ENCODE data around the gene CDH4.

The CDH4 gene

DNA sequence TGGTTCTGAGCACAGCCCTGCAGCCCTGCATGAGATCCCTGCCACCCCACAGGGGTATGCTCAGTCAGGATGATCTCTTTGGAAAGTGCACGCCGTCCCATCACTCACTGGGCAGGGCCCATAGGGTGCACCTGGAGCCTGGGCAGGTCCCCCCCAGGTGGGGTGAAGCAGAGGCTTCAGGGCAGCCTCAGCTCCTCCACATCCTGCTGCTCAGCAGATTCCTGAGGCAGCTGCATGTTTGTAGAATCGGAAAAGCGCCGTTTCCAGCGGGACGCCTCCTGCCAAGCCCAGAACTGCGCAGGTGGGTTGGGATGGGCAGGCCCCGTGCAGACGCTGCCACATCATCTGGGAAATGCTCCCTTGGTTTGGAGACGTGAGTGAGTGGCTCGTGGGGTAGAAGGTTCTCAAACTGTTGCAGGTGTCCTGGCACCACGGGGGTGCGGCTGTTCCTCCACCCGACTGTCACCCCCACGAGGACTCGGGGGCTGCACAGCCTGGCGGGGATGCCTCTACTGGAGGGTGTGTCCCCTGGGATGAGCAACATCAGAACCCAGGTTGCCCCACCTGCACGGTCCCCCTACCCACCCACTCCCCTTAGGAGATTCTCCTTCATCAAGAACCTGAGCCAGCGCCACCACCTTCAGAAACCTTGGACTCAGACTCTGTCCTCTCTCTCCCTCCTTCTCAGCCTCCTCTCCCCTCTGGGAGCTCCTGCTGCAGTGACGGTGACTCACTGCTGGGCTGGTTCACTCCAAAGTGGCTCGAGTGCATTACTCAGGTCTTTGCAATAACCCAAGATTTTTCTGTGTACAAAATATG is 479.5 kb downstream of the CDH4 start:
- DNase-seq, result no peak

DNA sequence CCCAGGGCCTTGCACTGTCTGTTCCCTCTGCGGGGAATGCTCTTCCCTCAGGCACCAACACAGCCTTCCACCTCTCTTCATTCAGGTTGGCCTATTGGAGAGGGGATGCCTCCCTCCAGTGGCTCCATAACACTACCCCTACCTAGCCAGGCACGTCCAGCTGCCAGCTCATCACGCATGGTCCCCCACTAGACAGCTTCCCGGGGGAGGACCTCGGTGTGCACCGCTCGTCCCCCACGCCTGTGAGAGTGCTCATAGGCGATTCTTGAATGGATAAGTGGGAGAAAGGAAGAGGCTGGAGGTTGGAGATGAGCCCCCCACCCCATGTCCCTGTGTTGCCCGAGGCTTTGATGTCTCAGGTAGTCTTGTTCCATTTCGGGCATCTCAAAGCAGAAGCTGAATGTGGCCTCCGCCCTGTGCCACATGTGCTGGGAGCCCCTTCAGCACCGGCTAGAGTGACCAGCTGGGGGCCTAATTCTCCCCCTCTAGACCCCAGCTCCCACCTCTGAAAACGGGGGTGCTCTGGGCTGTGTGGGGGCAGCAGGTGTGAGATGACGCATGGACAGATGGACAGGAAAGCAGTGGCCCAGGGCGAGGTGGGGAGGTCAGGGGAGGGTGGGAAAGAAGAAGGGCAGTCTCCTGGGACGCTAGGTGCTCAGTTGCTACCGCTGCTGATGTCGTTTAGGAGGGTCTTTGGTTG is 480.6 kb downstream of the CDH4 start:
- DNase-seq, result no peak

DNA sequence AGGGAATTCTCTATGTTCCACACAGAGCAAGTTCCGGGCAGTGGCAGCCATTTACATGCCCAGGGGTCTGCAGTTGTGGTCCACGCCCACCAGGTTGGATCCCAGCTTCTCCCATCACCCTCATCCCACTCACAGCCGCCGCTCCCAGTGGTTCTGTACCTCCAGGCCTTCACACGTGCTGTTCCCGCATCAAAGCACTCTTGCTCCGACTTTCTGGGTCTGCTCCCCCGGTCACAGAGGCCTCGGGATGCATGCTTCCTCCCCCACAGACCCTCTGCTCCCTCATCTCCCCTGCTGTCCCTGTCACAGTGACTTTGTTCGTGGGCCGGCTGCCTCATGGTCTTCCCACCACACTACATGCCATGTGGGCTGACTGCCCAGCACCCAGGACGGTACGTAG is 481.2 kb downstream of the CDH4 start:
- DNase-seq, result no peak

DNA sequence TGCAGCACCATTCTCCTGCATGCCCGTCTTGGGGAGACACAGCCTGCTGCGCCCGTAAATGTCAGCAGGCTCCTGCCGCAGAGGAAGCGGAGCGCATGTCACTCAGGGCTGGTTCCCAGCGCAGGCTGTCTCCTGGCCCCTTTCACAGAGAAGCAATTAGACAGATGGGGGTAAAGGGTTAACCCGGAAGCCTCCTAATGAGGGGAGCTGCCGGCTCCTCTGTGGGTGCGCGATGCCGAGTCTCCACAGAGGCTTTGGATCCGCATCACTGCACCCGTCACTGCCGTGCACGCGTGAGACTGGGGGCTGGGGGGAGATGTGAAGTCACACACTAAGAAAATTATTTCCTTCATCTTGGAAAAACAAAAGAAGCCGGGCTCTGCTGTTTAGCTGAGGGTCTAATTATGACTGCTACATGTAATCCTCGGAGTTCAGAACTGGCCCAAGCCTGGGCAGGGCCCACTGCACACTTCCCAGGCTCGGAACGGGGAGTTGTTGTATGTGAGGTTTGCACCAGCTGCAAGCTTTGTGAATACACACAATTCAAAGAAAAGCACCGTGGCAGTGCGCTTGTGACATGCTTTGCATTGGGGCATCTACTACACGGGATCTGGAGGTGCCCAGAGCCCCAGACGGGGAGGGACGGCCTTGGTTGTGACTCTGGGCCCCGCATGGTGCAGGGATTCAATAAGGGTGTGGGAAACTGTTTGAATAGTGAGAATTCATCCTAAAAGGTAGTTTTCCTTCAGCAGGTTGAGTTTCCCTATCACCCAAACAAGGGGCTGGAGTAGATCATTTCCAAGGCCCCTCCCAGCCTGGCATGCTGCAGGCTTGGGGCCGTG is 482.1 kb downstream of the CDH4 start:
- no peak for DNase-seq

DNA sequence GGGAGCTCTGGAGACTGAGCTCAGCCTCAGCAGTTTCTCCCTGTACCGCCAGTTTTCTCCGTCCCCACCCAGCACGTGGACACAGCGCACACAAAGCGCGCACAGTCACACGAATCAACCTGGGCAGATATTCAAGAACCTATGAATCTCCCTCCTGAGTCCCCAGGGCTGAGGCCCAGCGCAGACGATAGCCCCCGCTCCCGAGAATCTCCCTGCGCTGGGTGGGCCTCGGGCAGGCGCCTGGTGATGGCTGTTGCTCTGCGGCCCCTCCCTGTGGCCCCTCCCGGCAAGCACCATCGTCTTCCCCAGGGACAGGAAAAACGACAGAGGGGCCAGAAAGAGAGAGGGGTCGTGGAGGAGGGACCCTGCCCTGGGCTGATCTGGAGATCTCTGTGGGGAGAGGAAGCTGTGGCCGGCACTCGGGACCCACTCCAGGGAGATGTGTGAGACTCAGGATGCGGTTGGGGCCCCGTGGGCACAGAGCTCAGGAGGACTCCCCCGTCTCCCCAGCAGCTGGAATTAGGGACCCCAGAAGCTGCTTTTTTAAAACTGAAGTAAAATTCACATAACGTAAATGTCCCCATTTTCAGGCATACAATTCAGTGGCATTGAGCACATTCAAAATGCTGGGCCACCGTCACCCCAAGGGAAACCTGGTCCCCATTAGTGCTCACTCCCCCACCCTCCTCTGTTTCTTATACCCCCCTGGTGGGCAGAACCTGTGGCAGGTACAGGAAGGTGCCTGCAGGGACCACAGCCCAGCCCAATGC is 482.9 kb downstream of the CDH4 start:
- no peak for DNase-seq

DNA sequence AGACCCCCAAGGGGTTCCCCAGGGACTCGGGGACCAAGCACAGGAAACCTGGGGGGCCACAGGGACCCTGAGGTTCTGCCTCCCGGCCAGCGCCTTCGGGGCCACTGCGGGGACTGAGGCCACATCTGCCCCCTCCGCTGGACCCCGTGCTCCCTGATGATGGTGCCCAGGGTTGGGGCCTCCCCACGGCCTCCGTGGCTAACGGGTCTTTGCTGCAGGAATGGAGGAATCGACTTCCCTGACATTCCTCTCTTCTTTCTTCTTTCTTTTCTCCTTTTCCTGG is 483.4 kb downstream of the CDH4 start:
- no peak for DNase-seq

DNA sequence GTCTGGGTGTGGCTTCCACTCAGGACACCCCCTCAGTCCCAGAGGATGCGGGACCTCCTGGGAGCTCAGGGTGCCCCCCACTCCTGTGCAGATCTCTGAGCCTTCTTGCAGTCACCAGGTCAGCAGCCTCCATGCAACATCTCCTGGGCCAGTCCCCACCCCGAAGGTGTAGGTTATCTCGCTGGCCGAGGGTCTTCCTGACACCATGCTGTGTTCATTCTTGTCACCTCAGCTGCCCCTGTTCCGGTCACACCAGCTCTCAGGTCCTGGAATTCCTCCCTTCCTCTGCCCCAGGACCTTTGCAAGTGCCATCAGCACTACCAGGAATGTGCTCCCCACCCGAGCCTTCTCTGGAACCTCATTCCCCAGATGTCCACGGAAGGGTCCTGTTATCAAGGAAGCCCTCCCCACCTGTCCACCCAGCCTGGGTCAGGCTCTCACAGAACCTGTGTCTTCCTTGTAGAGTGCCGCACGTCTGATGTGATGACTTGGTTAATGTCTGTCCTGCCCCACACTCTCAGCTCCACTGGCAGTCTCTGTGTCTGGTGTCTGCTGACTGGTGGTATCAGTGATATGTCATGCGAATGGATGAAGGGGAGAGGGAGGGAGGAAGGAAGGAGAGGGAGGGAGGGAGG is 484.1 kb downstream of the CDH4 start:
- no peak for DNase-seq

DNA sequence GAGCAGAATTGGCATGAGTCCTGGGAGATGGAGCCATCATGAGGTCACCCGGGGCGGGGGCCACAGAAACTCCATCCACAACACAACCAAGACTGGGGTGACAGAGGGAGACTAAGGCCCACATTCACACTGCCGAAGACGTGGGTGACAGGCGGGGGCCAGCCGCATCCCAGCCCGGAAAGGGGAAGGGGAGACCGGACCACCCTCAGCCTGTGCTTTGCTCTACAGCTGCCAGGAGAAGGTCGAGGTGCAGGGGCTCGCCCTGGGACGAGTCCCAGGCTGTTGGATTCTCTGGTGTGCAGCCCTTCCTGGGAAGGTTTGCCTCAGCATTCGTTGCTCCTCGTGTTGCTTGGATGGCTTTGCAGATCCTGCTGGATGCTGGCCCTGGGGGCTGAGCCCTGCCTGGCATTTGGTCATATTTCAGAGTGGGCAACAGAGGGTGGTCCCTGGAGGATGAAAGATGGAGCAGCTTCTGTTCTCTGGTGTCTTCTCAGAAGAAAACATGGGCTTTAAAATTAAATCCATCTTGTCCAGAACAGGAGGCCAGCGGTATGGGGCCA is 484.8 kb downstream of the CDH4 start:
- no peak for DNase-seq

DNA sequence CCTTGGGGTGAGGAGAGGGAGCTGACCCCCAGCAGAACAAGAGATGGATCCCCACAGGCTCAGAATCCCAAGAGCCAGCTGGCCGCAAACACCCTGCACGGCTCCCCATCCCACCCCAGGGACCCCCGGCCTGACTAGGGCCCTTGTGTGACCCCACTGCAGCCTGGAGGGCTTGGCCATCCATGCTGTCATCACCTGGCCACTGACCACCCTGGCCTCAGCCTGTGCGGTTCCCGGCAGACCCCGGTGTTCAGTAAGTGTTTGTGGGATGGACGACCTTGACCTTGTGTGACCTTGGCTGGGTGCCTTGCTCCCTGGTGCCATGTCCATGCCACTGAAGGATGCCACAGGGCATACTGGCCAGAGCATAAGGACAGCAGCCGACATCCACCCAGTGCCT is 485.3 kb downstream of the CDH4 start:
- DNase-seq, result no peak

DNA sequence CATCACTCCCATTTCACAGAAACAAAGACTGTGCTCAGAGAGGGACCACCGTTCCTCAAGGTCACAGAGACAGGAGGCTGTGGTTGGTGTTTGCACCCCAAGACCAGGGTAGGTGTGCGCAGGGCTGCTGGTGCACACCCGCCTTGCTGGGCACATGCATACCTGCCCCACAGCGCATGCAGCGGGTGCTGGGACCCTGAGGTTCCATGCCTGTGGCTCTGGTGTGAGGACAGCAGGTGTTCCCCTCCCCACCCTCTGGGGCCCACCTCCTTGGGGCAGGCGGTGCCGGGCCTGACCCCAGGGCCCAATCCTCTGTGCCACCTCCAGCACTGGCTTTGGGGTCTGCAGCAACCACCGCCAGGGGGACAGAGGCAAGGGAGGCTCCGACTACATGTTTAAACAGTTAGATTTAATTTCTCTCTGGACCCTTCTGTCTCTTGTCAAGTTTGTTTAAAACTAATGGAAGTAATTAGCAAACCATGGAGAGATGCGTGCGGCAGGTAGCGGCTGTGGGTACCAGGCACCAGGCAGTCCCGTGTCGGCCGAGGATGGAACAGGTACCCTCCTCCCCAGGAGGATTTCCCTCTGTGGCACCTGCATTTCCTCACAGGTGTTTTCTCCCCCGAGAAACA is 485.9 kb downstream of the CDH4 start:
- DNase-seq, result no peak

DNA sequence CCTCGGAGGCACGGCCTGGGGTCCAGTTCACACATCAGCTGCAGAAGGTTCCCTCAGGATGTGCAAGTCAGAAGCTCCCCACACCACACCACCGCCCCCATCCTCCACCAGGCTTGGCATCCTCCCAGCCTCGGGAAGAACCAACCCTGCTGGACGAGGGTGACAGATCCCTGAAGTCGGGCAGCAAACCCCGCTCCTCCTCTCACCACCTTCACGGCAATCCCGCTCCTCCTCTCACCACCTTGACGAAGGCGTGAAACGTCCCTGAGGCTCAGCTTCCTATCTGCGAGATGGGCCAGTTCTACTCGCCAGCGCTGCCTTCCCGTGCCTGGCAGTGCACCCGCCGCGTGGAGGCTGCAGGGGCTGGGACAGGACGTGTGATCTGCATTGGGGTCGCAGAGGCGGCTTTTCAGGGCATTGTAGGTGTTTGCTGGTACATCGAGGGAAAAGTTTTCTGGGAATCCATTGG is 486.6 kb downstream of the CDH4 start:
- no peak for DNase-seq

DNA sequence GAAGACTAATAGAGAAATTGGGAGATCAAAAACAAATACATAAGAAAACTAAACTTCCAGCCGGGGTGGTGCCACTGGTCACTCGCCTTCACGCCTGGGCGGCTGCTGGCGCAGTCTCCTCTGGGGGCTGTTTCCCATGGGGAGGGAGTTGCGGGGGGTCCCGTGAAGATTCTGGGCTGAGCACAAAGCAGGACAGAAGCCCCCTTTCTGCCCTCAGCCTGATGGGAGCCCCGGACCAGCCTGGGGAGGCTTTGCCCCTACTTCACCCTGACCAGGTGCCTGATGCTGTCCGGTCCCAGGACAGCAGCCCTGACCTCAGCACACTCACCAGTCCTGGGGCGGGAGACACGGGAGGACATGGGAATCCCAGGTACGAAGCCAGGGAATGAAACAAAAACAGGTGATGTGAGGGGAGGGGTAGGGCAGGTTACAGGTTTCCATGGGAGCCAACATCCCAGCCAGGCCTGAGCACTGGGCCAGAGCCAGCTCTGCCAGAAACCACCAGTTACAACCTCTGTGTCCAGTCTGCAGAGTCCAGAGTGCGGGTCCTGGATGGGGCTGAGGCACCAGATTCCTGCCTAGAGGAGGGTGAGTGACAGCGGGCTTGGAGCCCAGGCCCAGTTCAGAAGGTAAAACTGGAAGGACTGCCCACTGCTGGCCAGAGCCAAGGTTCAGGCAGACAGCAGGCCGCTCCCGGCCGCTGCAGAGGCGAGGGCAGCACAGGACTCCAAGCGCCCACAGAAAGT is 487.2 kb downstream of the CDH4 start:
- no peak for DNase-seq

DNA sequence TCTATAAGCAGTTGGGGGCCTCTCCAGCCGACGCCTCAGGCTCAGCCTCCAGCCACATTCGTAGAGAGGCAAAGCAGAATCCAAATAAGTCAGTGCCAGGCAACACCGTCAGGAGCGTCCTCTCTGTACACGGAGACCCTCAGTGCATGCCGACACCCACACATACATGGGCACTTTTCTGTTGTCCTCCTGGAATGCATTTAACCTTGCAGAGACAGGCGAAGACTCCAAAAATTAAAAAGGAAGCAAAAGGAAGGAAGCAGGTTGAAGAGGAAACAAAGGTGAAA is 487.7 kb downstream of the CDH4 start:
- DNase-seq, result no peak

DNA sequence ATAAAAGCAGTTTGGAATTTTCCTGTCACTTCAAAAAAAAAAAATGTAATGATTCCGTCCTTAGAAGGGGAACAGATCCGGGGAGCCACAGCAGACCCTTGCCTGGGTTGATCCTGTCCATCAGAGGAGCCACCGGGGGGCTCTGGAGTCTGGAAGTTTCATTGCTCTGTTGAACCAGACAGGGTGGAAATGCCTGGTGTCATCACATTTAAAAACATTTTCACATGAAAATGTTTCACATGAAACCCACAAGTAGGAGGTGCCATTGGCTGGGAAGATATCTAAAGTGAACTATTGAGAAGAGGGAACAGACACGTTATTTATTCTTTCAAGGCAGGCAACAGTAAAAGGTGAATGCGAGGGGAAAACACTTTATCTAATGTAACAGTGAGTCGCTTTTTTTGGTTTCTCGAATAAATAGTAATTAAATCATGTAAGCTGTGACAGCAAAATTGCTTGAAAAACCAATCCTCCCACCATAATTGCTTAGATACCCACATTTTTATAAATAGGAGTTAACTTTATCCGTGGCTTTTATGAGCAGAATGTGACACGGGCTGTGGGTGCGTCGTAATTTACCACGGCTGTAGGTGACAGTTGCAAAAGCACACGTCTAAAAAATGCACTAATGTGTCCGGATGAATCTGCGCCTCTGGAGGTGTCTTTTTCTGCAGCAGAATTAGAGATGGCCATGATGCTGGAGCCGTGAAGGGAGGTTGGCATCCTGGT is 490.2 kb downstream of the CDH4 start:
- DNase-seq, result no peak

DNA sequence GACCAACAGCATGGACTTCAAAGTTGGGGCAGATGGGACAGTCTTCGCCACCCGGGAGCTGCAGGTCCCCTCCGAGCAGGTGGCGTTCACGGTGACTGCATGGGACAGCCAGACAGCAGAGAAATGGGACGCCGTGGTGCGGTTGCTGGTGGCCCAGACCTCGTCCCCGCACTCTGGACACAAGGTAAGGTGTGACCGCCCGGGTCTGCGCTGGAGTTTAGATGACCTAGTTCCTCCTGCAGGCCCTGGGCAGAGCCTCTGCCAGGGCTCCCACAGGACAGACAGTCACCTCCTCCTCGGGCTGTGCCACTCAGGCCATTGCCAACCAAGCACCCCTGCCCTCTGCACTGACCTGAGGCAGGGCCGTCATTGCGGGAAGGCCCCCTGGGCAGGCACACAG is 491.5 kb downstream of the CDH4 start:
- no peak for DNase-seq

DNA sequence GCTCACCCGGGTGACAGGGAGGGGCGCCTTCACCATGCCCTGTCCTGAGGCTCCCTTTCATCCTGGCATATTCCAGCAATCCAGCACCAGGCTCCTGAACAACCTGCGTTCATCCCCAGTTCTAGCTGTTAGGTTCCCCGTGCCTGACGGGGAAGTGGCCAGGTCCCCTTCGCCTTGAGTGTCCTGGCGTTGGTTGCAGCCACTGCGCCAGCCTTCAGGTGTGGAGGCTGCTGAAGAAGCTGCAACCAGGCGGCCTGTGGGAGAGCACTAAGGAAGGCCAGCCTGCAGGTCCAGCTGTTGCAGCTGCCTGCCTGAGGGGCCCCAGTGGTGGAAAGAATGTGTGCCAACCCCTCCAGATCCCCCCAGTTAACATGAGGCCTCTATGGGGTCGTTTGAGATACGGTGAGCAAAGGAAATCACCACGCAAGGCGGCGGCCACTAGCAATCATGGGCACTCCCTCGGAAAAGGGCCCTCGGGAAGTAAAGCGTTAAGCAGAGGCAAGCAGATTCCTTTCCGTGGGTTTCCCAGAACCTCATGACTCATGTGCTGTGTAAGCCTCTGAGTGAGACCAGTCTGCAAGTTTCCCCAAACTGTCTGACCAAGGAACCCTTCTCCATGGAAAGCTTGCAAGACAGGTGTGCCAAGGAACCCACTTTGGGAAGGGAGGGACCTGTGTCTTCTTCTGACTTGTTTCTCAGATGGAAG is 492.8 kb downstream of the CDH4 start:
- no peak for DNase-seq

DNA sequence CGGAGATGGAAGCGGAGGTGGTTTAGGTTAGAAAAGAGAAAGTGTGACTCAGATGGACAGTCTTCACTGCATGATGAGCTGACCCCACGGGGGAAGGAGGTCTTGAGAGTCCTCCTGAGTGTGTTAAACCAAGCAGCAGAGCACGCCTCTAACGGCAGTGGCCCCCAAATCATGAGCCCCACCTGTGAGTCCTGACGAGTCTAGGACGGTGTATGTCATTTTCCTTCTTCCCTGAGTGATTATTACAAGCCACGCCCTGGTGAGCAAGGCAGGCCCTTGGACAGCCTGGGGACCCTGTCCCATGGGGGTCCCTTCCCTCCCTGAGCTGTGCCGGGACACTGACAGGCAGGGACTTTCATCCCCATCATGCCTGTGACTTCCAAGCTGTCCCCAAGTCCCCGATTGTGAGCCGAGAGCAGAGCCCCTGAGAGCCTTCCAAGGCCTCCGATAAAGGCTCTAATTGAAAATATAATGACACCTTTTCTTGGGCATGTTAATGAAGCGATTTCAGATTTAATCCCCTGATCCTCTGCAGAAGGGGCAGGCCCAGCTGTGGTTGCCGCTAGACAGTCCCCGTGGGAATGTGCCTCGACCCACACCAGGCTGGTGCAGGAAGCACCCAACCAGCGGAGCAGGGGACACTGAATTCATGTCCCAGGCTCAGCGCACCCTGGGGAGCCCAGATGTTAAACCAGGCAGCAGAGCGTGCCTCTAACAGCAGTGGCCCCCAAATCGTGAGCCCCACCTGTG is 493.5 kb downstream of the CDH4 start:
- DNase-seq, result no peak

DNA sequence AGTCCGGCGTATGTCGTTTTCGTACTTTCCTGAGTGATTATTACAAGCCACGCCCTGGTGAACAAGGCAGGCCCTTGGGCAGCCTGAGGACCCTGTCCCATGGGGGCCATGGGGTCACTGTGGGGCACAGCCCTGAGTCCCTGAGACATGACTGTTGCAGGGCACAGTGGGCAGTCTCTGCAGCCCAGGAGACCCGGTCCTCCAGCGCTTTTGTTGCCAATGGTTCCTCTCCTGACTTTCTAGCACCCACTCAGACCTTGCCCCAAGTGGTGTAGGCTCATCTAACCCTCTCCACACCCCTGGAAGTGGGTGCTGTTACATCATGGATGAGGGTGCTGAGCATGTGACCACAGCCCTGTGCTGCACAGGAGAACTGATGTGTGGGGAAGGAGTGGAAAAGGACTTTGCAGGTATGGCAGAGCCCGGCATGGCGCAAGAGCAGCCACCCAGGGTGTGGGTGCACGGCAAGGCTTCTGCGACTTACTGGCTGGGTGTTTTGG is 494.1 kb downstream of the CDH4 start:
- no peak for DNase-seq

DNA sequence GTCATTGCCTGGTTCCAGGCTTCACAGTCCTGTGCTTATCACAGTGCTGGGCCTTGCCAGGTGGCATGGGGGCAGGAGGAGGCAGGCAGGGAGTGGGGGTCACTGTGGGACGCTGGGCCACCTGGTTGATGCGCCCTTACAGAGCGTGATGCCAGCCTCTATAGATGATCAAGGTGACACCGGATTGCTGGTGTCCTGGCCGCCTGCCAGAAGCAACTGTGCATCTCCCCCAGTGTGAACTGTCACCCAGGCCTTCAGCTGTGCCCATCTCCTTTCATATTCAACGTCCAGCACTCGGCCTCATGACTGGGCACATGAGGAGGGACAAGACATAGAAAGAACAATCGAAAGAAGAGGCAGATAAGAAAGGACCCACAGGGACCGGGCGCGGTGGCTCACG is 494.7 kb downstream of the CDH4 start:
- no peak for DNase-seq
